Superior temporal gyrus (tissue), 1 donor: ENCODE results near the gene SUPT3H.

Source experiments
- DNase-seq: peaks from one replicate; pipeline ENCODE4 v3.0.0-alpha.2; 2016; ENCODE audit errors: extremely low spot score

Gene SUPT3H

GRCh38 chr6:45002390-45003105 is 375.2 kb downstream of the SUPT3H start:
- no peak for DNase-seq

- DNase-seq, result no peak
Observed at GRCh38 chr6:45001663-45002062, 376.1 kb downstream of the SUPT3H start.

- DNase-seq, result no peak
Observed at GRCh38 chr6:45000833-45001232, 376.9 kb downstream of the SUPT3H start.

GRCh38 chr6:44999066-44999465 is 378.7 kb downstream of the SUPT3H start:
- no peak for DNase-seq

GRCh38 chr6:44995486-44996132 is 382.1 kb downstream of the SUPT3H start:
- DNase-seq, result no peak

- DNase-seq, result no peak
Observed at GRCh38 chr6:44989391-44989790, 388.3 kb downstream of the SUPT3H start.

GRCh38 chr6:44985006-44985405 is 392.7 kb downstream of the SUPT3H start:
- no peak for DNase-seq

GRCh38 chr6:44983467-44984365 is 394.0 kb downstream of the SUPT3H start:
- no peak for DNase-seq

- no peak for DNase-seq
Observed at GRCh38 chr6:44980841-44981240, 396.9 kb downstream of the SUPT3H start.

- DNase-seq, result no peak
Observed at GRCh38 chr6:44976677-44977641, 400.8 kb downstream of the SUPT3H start.

GRCh38 chr6:44974511-44974910 is 403.2 kb downstream of the SUPT3H start:
- no peak for DNase-seq

GRCh38 chr6:44972709-44973108 is 405.0 kb downstream of the SUPT3H start:
- DNase-seq, result no peak

GRCh38 chr6:44969446-44970185 is 408.1 kb downstream of the SUPT3H start:
- DNase-seq, result no peak

GRCh38 chr6:44967481-44967880 is 410.3 kb downstream of the SUPT3H start:
- no peak for DNase-seq

GRCh38 chr6:44966449-44967092 is 411.2 kb downstream of the SUPT3H start:
- DNase-seq, result no peak

- DNase-seq, result no peak
Observed at GRCh38 chr6:44965708-44966107, 412.0 kb downstream of the SUPT3H start.

- no peak for DNase-seq
Observed at GRCh38 chr6:44960898-44961297, 416.8 kb downstream of the SUPT3H start.

GRCh38 chr6:44959651-44960050 is 418.1 kb downstream of the SUPT3H start:
- DNase-seq, result no peak

- DNase-seq, result no peak
Observed at GRCh38 chr6:44957156-44957555, 420.6 kb downstream of the SUPT3H start.

GRCh38 chr6:44956396-44956795 is 421.3 kb downstream of the SUPT3H start:
- DNase-seq, result no peak
